GM12878 (cell line): ENCODE data around the gene AADAC.

ENCODE experiments used
- EP300 ChIP-seq, 2 experiments: fragments of 150-350 bp in 1 of 2; IDR thresholded peaks; 2 replicates each; pipeline ENCODE4 v1.6.1; 2011 to 2012; ENCODE audit warnings: low read depth in 2 of 2, low read length in 2 of 2, borderline replicate concordance in 1 of 2, improper control_type of control experiment in 1 of 2, inconsistent platforms in 1 of 2; ENCODE audit not compliant: control insufficient read depth in 1 of 2
- ETV6 ChIP-seq, 2 experiments: fragments of 450-650 bp in 1 of 2; IDR thresholded peaks in 1 of 2; conservative IDR thresholded peaks in 1 of 2; 2 replicates each; pipeline ENCODE4 v1.6.1; 2014; ENCODE audit warnings: antibody characterized with exemption in 1 of 2, borderline replicate concordance in 1 of 2, low read depth in 1 of 2, mild to moderate bottlenecking in 1 of 2, moderate library complexity in 1 of 2
- PML ChIP-seq: IDR thresholded peaks from 2 replicates; pipeline ENCODE4 v1.6.1; 2012; ENCODE audit warnings: low read length, inconsistent platforms
- POLR2A ChIP-seq: IDR thresholded peaks from 2 replicates; pipeline ENCODE4 v1.6.1; 2011; ENCODE audit warnings: low read depth, mild to moderate bottlenecking, low read length
- POLR2AphosphoS5 ChIP-seq: IDR thresholded peaks from 2 replicates; pipeline ENCODE4 v1.6.1; 2011; ENCODE audit warnings: mild to moderate bottlenecking, low read length, inconsistent platforms
- RAD21 ChIP-seq: IDR thresholded peaks from 2 replicates; pipeline ENCODE4 v1.6.1; 2011; ENCODE audit warnings: mild to moderate bottlenecking, low read depth, low read length, moderate library complexity; ENCODE audit not compliant: insufficient read depth
- SMAD1 ChIP-seq: fragments of 450-650 bp; IDR thresholded peaks from 2 replicates; pipeline ENCODE4 v1.6.1; 2018; ENCODE audit warnings: mild to moderate bottlenecking, low read depth; ENCODE audit not compliant: partially characterized antibody
- SUZ12 ChIP-seq: fragments of 200-600 bp; sonication (generic); IDR thresholded peaks from one replicate; pipeline ENCODE4 v1.6.1; 2018; ENCODE audit warnings: antibody characterized with exemption, mild to moderate bottlenecking; ENCODE audit not compliant: unreplicated experiment
- TARDBP ChIP-seq: IDR thresholded peaks from 2 replicates; pipeline ENCODE4 v1.6.1; 2016; ENCODE audit warnings: borderline replicate concordance
- TF ChIP-seq, protein P1 (sequence below), 3 experiments: IDR thresholded peaks in 2 of 3; conservative IDR thresholded peaks in 1 of 3; 2 replicates each; pipeline ENCODE4 v1.5.1; 2011; ENCODE audit warnings: low read depth in 3 of 3, low read length in 3 of 3, mild to moderate bottlenecking in 3 of 3, control low read depth in 2 of 3, moderate library complexity in 2 of 3, inconsistent platforms in 1 of 3, mixed read lengths in 1 of 3; ENCODE audit not compliant: control insufficient read depth in 2 of 3, insufficient read depth in 1 of 3; ENCODE audit errors: extremely low read depth in 1 of 3
- TF ChIP-seq, protein P2 (sequence below): fragments of 450-650 bp; IDR thresholded peaks from 2 replicates; pipeline ENCODE4 v1.6.1; 2017; ENCODE audit warnings: antibody characterized with exemption, mild to moderate bottlenecking, moderate library complexity
- TF ChIP-seq, protein P3 (sequence below): IDR thresholded peaks from 2 replicates; pipeline ENCODE4 v1.6.1; 2012; ENCODE audit warnings: low read length, inconsistent platforms

DNA sequence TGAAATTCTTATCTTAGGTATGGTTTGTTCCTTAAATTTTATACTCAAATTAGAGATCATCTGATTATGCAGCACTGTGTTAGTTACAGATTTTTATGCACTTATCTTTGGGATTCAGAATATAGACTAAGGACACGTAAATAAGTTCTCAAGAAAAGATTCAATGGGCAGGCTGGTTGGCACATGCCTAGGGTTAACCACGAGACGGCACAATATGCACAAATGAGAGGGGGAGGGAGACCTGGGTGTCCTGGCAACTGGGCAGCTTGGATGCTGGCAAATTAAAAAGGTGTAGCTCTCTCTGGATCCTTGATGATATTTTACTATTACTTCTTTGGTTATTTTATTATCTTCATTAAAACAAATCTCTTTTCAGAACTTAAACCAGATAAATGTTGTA, 672 bp downstream of the AADAC start:
- no peak for TF ChIP-seq POLR2AphosphoS5
- TF ChIP-seq, protein P1, sequence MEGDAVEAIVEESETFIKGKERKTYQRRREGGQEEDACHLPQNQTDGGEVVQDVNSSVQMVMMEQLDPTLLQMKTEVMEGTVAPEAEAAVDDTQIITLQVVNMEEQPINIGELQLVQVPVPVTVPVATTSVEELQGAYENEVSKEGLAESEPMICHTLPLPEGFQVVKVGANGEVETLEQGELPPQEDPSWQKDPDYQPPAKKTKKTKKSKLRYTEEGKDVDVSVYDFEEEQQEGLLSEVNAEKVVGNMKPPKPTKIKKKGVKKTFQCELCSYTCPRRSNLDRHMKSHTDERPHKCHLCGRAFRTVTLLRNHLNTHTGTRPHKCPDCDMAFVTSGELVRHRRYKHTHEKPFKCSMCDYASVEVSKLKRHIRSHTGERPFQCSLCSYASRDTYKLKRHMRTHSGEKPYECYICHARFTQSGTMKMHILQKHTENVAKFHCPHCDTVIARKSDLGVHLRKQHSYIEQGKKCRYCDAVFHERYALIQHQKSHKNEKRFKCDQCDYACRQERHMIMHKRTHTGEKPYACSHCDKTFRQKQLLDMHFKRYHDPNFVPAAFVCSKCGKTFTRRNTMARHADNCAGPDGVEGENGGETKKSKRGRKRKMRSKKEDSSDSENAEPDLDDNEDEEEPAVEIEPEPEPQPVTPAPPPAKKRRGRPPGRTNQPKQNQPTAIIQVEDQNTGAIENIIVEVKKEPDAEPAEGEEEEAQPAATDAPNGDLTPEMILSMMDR (IDR thresholded peaks at IDR 0.05 in 2 of 3, conservative IDR thresholded peaks at IDR 0.05 in 1 of 3; ENCODE audit: control insufficient read depth in 2 of 3, extremely low read depth in 1 of 3, insufficient read depth in 1 of 3, low read depth in 3 of 3, low read length in 3 of 3) = no peak
- TF ChIP-seq, protein P2, sequence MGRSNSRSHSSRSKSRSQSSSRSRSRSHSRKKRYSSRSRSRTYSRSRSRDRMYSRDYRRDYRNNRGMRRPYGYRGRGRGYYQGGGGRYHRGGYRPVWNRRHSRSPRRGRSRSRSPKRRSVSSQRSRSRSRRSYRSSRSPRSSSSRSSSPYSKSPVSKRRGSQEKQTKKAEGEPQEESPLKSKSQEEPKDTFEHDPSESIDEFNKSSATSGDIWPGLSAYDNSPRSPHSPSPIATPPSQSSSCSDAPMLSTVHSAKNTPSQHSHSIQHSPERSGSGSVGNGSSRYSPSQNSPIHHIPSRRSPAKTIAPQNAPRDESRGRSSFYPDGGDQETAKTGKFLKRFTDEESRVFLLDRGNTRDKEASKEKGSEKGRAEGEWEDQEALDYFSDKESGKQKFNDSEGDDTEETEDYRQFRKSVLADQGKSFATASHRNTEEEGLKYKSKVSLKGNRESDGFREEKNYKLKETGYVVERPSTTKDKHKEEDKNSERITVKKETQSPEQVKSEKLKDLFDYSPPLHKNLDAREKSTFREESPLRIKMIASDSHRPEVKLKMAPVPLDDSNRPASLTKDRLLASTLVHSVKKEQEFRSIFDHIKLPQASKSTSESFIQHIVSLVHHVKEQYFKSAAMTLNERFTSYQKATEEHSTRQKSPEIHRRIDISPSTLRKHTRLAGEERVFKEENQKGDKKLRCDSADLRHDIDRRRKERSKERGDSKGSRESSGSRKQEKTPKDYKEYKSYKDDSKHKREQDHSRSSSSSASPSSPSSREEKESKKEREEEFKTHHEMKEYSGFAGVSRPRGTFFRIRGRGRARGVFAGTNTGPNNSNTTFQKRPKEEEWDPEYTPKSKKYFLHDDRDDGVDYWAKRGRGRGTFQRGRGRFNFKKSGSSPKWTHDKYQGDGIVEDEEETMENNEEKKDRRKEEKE = no peak
- no peak for TF ChIP-seq TARDBP
- no peak for TF ChIP-seq RAD21
- TF ChIP-seq PML = no peak
- TF ChIP-seq, protein P3, sequence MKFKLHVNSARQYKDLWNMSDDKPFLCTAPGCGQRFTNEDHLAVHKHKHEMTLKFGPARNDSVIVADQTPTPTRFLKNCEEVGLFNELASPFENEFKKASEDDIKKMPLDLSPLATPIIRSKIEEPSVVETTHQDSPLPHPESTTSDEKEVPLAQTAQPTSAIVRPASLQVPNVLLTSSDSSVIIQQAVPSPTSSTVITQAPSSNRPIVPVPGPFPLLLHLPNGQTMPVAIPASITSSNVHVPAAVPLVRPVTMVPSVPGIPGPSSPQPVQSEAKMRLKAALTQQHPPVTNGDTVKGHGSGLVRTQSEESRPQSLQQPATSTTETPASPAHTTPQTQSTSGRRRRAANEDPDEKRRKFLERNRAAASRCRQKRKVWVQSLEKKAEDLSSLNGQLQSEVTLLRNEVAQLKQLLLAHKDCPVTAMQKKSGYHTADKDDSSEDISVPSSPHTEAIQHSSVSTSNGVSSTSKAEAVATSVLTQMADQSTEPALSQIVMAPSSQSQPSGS = no peak
- TF ChIP-seq SUZ12 = no peak
- no peak for TF ChIP-seq EP300 (IDR thresholded peaks at IDR 0.05; ENCODE audit: borderline replicate concordance in 1 of 2, control insufficient read depth in 1 of 2, low read depth in 2 of 2, low read length in 2 of 2)
- no peak for TF ChIP-seq POLR2A
- TF ChIP-seq SMAD1 = no peak
- TF ChIP-seq ETV6 (conservative IDR thresholded peaks at IDR 0.05 in 1 of 2, IDR thresholded peaks at IDR 0.05 in 1 of 2; ENCODE audit: borderline replicate concordance in 1 of 2, low read depth in 1 of 2) = no peak
